Natural killer cell (primary cell): ENCODE measurements around the gene SLC6A1. TPM values are rescaled to one million over a fixed set of nuclear protein-coding genes. Genes with fewer than 3 reads are reported as not detected.

ENCODE experiments used
- ATAC-seq, 3 donors: fragments of 150-1000 bp in 2 of 3; fragments of 200-7000 bp in 1 of 3; cut with Tn5 transposase; 1 replicate in 1 of 3; 2 replicates in 2 of 3; pipeline ENCODE4 v1.10.0; 2021; ENCODE audit warnings: mild to moderate bottlenecking in 2 of 3, moderate library complexity in 2 of 3
- DNase-seq, 2 donors: peaks; one replicate each; pipeline versions ENCODE4 v3.0.0 to v3.0.0-alpha.2; 2013 to 2021; ENCODE audit warnings: mixed read lengths in 1 of 2
- H3K27ac ChIP-seq: one replicate; pipeline ENCODE4 v1.5.1; 2013; ENCODE audit warnings: mild to moderate bottlenecking, low read length
- H3K27me3 ChIP-seq: one replicate; pipeline ENCODE4 v1.6.1; 2013; ENCODE audit warnings: low read length; ENCODE audit not compliant: control insufficient read depth, insufficient read depth
- H3K36me3 ChIP-seq: one replicate; pipeline ENCODE4 v1.6.1; 2013; ENCODE audit warnings: low read length; ENCODE audit not compliant: control insufficient read depth, insufficient read depth
- H3K4me1 ChIP-seq: one replicate; pipeline ENCODE4 v1.6.1; 2013; ENCODE audit warnings: low read length; ENCODE audit not compliant: control insufficient read depth, insufficient read depth
- H3K4me3 ChIP-seq: one replicate; pipeline ENCODE4 v1.5.1; 2013; ENCODE audit warnings: low read length
- H3K9me3 ChIP-seq: one replicate; pipeline ENCODE4 v1.6.1; 2013; ENCODE audit warnings: low read length; ENCODE audit not compliant: control insufficient read depth, insufficient read depth
- H3K27ac Mint-ChIP-seq, 2 donors: one replicate each; pipeline ENCODE4 v1.8.0; 2022; ENCODE audit warnings: mild to moderate bottlenecking in 2 of 2, mixed read lengths in 2 of 2, moderate library complexity in 1 of 2
- H3K27me3 Mint-ChIP-seq, 2 donors: one replicate each; pipeline ENCODE4 v1.8.0; 2022; ENCODE audit warnings: low read depth in 2 of 2, mixed read lengths in 2 of 2
- H3K36me3 Mint-ChIP-seq: one replicate; pipeline ENCODE4 v1.8.0; 2022; ENCODE audit warnings: mixed read lengths
- H3K4me1 Mint-ChIP-seq, 2 donors: one replicate each; pipeline ENCODE4 v1.8.0; 2022; ENCODE audit warnings: mixed read lengths in 2 of 2
- H3K4me3 Mint-ChIP-seq: one replicate; pipeline ENCODE4 v1.8.0; 2022; ENCODE audit warnings: mild to moderate bottlenecking, moderate library complexity, mixed read lengths
- H3K9me3 Mint-ChIP-seq, 2 donors: one replicate each; pipeline ENCODE4 v1.8.0; 2022; ENCODE audit warnings: mixed read lengths in 2 of 2
- WGBS: methylation state at CpG from one replicate; pipeline ENCODE4 v1.1.7; 2013; ENCODE audit warnings: missing lambda C conversion rate; ENCODE audit not compliant: insufficient coverage; 5-methylcytosine and 5-hydroxymethylcytosine counted together
- intact Hi-C: fragments of 100-400 bp; cut with micrococcal nuclease; formaldehyde crosslinking; loops from one replicate; pipeline ENCODE4 v1.14.2; 2022
- total RNA-seq, 4 donors: library from RNA; stranded (reverse); fragments of 120-200 nt in 1 of 4; gene quantifications; one replicate each; pipeline versions ENCODE4 v1.2.3 to v1.2.4, GENCODE V29; 2013 to 2022
- TF ChIP-seq, protein P1 (sequence below): fragments of 200-600 bp; IDR thresholded peaks from one replicate; pipeline ENCODE4 v1.8.0; 2022; ENCODE audit warnings: antibody characterized with exemption

Gene SLC6A1
- total RNA-seq, 3 donors from 2014 or later (not counting 1 experiment from before 2014, with no cell fraction given): not detected

DNA sequence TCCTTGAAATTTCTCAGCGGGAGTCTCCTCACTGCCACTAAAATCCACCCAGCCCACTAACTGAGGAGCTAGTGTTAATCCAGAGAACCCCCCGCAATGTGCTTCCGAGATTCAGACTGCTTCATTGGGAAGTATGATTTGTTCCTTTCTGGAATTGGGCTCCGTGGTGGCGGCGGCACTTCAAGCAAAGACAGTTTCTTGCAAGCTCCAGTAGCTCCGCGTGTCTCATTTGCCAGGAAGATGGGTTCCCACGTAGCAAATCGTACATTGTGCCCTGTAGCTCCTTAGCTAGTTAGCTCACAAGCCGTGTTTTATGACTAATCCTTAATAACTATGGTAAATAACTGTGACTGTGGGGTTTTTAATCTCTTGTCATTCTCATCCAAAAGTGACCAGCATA, 45.4 kb downstream of the SLC6A1 start:
- H3K27ac Mint-ChIP-seq: no peak overlapping the region
- H3K27me3 ChIP-seq: peaks cover 4% of the 10 kb centered on the region
- H3K36me3 ChIP-seq: no peaks in the 10 kb centered on the region
- H3K27ac ChIP-seq: no peak overlapping the region
- TF ChIP-seq, protein P1, sequence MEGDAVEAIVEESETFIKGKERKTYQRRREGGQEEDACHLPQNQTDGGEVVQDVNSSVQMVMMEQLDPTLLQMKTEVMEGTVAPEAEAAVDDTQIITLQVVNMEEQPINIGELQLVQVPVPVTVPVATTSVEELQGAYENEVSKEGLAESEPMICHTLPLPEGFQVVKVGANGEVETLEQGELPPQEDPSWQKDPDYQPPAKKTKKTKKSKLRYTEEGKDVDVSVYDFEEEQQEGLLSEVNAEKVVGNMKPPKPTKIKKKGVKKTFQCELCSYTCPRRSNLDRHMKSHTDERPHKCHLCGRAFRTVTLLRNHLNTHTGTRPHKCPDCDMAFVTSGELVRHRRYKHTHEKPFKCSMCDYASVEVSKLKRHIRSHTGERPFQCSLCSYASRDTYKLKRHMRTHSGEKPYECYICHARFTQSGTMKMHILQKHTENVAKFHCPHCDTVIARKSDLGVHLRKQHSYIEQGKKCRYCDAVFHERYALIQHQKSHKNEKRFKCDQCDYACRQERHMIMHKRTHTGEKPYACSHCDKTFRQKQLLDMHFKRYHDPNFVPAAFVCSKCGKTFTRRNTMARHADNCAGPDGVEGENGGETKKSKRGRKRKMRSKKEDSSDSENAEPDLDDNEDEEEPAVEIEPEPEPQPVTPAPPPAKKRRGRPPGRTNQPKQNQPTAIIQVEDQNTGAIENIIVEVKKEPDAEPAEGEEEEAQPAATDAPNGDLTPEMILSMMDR: no peak
- no peak overlapping the region for H3K4me3 Mint-ChIP-seq
- H3K4me1 Mint-ChIP-seq: no peaks in the 10 kb centered on the region
- H3K36me3 Mint-ChIP-seq: no peaks in the 10 kb centered on the region
- H3K27me3 Mint-ChIP-seq: peaks cover 24 to 58% of the 10 kb centered on the region in 2 donors
- no peaks in the 10 kb centered on the region for H3K4me1 ChIP-seq
- no peaks in the 10 kb centered on the region for H3K9me3 ChIP-seq
- WGBS: 84% methylated on average over 10 of the region's 11 CpGs
- ATAC-seq (no peak), DNase-seq (no peak)
- H3K9me3 Mint-ChIP-seq: no peaks in the 10 kb centered on the region
- H3K4me3 ChIP-seq: no peak overlapping the region
- intact Hi-C loops: no loop called here

DNA sequence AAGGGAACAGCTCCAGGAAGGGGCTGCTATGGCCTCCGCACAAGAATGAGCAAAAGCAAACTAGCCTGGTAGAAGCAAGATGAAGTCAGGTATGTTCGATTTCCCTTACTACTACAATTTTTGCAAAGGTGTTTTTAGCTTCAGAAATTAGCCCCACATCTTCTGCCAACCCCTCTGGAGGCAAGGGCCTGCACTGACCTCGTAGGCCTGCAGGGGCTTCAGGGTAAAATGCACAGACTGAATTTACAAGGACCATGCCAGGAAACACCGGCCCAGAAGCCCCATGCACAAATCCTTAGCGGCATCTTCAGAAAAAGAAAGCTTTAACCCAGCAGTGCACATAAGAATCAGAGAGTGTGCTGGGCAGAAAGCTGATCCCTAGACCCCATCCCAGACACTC, 53.0 kb downstream of the SLC6A1 start:
- Mint-ChIP-seq H3K27me3 (peaks cover 6 to 26% of the 10 kb centered on the region in 2 donors), H3K4me3 (no peak overlapping the region), H3K36me3 (no peaks in the 10 kb centered on the region), H3K27ac (no peak overlapping the region), H3K4me1 (no peaks in the 10 kb centered on the region), H3K9me3 (no peaks in the 10 kb centered on the region)
- H3K27ac ChIP-seq: no peak overlapping the region
- intact Hi-C loops: no loop called here
- no peak overlapping the region for H3K4me3 ChIP-seq
- H3K9me3 ChIP-seq: no peaks in the 10 kb centered on the region
- H3K36me3 ChIP-seq: no peaks in the 10 kb centered on the region
- no peaks in the 10 kb centered on the region for H3K27me3 ChIP-seq
- WGBS: 78% methylated on average over 5 of the region's 5 CpGs
- TF ChIP-seq, protein P1: no peak
- no peak for ATAC-seq
- DNase-seq: no peak
- no peaks in the 10 kb centered on the region for H3K4me1 ChIP-seq

DNA sequence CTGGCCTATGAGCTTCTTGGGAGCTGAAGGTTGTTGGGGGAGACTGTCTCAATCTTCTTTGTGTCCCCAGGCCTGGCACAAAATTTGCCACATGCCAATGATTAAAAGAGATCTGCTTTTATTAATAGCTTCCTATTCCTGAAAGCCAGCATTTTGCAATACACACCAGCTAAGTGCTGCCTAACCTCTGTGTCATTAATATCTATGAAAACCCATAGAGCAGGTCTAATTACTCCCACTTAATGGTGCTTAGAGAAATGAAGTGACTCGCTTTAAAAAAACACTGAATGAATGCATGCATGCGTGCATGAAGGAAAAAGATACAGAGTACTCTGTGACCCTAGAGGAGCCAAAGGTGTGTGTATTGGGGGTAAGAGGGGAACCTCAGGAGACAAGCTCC, 55.0 kb downstream of the SLC6A1 start:
- ATAC-seq (no peak), DNase-seq (no peak)
- TF ChIP-seq, protein P1: no peak
- no peaks in the 10 kb centered on the region for H3K9me3 ChIP-seq
- H3K36me3 ChIP-seq: no peaks in the 10 kb centered on the region
- H3K27me3 Mint-ChIP-seq: peaks cover 10 to 39% of the 10 kb centered on the region in 2 donors
- 88% methylated on average over 2 of the region's 2 CpGs for WGBS
- no peaks in the 10 kb centered on the region for H3K36me3 Mint-ChIP-seq
- H3K4me3 ChIP-seq: no peak overlapping the region
- no peaks in the 10 kb centered on the region for H3K9me3 Mint-ChIP-seq
- H3K4me3 Mint-ChIP-seq: no peak overlapping the region
- intact Hi-C loops: no loop called here
- no peak overlapping the region for H3K27ac Mint-ChIP-seq
- H3K4me1 Mint-ChIP-seq: no peaks in the 10 kb centered on the region
- no peaks in the 10 kb centered on the region for H3K27me3 ChIP-seq
- H3K27ac ChIP-seq: no peak overlapping the region
- no peaks in the 10 kb centered on the region for H3K4me1 ChIP-seq

DNA sequence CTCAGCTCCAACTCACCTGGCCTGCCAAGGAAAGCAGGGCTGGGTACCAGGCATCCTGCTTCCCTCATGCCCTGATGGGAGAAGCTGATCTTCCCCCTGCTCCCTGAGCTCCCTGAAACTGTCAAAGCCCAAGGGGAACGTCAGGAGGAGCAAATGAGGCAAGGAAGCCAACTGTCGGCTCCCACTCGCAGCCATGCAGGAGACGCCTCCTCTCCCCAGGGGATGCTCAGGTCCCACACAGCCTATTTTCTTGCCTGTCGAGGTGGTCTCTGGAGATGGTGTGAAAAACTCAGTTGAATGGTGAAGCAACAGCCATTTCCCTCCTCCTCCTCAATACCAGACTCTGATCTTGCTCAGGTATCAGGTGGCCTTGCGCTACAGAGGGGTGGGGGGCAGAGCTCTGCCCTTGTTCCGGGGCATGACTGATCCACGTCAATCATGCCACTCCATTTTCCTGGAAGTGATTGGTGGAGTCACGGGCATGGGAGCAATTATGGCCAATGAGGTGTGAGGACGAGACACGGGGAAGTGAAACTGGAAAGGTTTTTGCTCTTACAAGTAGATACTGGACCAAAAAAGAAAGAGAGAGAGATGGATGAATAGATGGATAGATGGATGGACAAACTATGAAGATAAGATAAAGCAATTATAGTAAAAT, 58.2 kb downstream of the SLC6A1 start:
- H3K4me1 Mint-ChIP-seq: no peaks in the 10 kb centered on the region
- TF ChIP-seq, protein P1: no peak
- no peaks in the 10 kb centered on the region for H3K36me3 Mint-ChIP-seq
- Histone ChIP-seq H3K36me3 (no peaks in the 10 kb centered on the region), H3K4me1 (no peaks in the 10 kb centered on the region), H3K4me3 (no peak overlapping the region), H3K27ac (no peak overlapping the region), H3K9me3 (no peaks in the 10 kb centered on the region), H3K27me3 (no peaks in the 10 kb centered on the region)
- no peak overlapping the region for H3K4me3 Mint-ChIP-seq
- H3K9me3 Mint-ChIP-seq: no peaks in the 10 kb centered on the region
- no peak overlapping the region for H3K27ac Mint-ChIP-seq
- H3K27me3 Mint-ChIP-seq: peaks cover 17 to 50% of the 10 kb centered on the region in 2 donors
- no peak for DNase-seq
- no peak for ATAC-seq
- WGBS: 70% methylated on average over 11 of the region's 11 CpGs
- intact Hi-C loops: no loop called here
